GM18870 (cell line): Measurements from ENCODE around the gene PRRX2.

Source experiments
- ATAC-seq: cut with Tn5 transposase; IDR thresholded peaks from one replicate; pipeline ENCODE4 v1.9.1; 2021; ENCODE audit warnings: moderate library complexity; ENCODE audit not compliant: unreplicated experiment

The PRRX2 gene

DNA sequence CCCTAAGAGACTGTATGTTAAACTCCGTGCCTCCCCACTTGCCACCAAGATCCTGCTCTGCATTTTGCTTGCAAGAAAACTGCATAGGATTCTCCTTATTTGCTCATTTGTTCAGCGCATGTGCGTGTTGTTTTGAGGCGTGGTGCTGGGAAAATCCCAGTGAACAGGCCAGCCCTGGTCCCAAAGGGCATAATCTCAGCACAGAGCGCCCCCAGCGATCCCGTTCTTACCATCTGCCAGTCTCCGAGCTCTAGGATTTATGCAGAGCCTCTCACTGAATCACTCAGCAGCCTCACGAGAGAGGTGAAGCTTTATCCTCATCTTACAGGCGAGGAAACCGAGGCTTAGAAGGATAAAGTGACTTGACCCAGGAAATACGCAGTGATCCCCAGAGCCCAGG, 11.5 kb downstream of the PRRX2 start:
- no peak for ATAC-seq

DNA sequence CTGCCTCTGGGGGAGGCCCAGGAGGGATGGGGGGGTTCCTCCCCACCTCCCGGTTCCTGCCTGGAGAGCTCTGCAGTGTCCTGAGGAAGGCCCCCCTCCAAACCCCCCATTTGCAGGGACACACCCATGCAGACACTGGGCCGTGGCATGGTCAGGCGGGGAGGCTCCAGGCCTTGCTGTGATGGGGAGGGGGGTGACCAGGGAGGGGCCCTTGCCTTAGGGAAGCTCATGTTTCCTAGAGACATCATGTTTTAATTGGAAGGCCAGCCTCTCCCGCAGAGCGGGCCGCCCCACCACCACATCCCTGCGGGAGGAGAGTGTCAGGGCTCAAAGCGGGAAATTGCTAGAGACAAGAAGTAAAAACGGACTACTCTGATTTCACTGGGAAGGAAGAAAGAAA, 12.0 kb downstream of the PRRX2 start:
- ATAC-seq = no peak

DNA sequence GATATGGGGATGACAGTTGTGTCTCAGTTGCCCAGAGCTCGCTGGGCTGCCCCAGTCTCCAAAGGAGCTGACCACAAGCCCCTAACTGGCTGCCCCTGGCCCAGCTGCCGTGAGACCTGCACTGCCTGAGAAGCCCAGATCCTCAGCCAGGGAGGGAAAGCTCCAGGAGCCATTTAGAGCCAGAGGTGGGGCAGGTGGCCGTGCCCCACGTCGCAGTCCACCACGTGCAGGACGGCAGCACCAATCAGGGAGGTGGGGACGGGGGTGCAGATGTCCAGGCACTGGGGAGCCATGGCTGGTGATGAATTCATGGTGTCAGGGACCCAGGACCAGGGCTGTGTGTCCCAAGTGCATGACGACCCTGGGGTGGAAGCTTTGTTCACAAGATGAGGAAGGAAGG, 13.4 kb downstream of the PRRX2 start:
- ATAC-seq = no peak

DNA sequence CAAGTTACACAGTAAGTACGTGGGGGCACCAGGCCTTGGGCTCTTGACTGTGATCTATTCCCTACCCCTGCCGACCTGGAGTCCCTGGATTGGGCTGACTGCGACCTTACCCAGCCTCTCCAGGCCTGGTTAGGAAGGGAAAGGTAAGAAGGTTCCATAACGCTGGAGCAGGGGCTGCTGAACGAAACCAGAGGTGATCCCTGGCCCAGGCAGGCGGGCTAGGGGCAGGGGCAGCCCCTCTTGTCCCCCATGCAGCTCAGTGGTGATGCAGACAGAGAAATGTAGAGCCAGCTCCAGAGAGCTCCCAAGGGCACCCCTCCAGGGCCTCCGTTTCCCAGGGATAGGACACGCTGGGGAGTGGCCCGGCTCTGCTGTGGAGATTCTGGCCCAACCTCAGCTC, 14.1 kb downstream of the PRRX2 start:
- ATAC-seq = no peak

DNA sequence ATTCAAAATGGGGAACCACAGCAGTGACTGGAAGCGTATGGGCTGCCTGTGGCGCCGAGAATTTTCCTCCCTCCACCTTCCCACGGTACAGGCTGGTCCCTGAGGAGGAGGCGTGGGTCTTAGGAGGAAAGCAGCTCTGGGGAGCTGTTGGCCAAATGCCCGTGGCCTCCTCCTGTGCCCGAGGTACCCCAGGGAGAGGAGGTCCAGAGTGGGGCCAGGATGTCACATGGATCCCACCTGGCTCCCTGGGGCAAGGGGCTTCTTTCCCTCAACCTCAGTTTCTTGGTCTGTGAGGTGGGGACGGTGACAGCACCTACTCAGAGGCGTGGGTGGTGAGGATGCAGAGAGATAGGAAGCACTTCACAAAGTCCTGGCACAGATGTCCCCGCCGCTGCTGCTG, 16.5 kb downstream of the PRRX2 start:
- ATAC-seq = no peak

DNA sequence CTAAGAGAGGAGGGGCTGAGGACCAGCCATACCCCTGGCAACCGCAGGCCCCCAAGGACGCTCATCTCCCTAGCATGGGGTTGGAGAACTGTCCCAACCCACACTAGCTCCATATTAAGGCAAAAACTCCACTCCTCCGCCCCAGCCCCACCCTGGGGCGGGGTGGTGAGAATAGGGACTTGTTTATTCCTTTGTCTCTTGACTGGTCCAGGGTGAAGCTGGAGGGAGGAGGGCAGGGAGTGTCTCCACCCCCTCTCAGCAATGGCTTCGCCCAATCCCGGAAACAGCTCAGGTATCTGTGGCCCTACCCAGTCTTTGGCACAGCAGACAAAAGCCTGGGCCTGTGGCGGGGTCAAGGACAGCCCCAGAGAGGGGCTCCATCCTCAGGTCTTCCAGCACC, 16.9 kb downstream of the PRRX2 start:
- no peak for ATAC-seq

DNA sequence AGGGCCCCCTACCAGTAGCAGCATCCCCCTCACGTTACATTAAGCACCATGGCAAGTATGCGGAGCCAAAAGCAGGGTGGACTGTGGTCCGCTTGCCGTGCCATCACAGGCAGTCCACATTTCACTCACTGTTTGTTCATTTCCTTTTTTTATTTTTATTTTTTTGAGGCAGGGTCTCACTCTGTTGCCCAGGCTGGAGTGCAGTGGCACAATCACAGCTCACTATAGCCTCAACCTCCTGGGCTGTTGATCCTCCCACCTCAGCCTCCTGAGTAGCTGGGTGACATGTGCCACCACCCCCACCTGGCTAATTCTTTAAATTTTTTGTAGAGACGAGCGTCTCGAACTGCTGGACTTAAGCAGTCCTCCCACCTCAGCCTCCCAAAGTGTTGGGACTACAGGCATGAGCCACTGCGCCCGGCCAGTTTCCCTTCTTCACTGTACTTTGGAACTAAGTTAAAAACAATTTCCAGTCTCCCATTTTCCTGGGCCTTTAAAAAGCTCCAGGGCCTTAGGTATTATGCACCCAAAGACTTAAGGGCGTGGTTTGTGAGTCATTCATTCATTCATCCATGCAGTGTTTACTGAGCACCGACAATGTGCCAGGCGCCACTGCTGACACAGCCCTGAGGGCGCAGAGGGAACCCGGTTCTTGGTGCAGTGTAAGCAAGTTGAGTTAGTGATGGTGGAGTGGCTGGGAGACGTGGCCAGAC, 19.9 kb downstream of the PRRX2 start:
- ATAC-seq = no peak

DNA sequence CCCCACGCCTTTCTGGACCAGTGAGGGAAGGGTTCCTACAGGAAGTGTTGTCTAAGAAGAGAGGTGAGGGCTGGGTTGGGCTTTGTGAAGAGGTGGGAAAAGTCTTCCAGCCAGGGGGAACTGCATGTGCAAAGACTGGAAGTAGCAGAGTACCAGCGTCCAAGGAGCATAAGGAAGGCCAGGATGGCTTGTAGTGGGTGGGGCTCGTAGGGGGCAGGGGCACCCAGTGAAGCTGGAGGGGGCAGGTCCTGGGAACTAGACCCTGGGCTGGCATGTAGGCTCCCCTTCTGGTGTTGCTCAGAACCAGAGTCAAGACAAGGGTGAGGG, 20.4 kb downstream of the PRRX2 start:
- ATAC-seq = no peak

DNA sequence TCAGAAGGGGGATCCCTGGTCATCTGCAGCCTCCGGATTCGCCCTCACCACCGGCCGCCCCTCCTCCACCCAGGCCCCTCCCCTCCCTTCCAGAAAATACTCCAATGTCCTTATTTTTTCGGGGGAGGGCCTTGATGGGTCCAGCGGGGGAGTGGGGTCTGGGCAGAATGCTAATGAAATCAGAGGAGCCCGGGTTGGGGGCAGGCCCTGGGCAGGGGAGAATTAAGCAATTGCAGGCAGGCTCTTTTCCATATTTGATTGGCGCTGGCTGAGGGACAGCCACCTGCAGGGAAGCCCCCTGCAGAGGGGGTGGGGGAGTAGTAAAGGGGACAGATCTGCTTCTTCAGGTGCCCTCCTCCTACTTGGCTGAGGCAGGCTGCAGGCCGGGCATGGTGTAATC, 21.3 kb downstream of the PRRX2 start:
- no peak for ATAC-seq

DNA sequence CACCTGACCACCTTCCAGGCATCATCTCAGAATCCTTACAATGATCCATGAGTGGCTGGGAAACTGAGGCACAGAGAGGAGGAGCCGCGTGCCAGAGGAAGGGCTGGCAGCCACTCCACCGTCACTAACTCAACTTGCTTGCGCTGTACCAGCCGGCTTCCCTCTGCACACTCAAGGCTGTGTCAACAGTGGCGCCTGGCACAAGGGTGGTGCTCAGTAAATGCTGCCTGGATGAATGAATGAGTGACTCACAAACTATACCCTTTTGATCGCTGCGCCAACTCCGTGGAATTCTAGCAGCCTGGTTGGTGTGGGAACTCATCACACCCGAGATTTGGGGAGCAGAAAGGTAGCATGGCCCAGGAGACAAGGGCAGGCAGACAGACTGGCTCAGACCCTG, 21.9 kb downstream of the PRRX2 start:
- ATAC-seq = no peak

DNA sequence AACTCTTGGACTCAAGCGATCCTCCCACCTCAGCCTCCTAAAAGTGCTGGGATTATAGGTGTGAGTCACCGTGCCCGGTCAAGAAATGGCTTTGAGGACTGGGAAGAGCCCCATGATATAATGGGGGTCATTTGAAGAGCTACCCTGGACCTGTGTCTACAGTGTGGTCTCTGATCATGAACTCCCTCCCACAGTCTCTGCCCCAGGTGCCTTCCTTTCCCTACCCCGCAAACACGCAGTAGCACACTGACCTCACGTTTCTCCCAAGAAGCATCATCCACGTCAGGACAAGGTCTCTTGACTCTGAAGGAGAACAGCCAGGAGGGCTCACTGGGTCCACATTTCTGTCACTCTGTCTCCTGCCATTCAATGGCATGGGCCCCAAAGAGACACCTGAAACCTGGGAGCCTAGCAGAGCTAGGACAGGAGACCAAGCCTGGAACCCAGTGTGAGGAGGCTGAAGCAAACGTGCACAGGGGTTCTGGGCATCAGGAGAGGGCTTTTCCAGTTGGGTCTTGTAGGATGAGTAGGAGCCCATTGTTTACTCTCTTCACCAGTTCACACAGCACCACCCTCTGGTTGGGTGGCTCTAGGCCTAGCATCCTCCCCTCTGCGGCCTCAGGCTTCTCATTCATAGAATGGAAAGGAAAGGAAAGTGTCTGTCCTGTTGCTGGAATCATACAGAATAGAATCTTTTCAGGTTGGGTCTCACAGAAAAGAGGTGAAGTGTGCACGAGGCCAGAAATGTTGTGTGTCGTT, 23.0 kb downstream of the PRRX2 start:
- no peak for ATAC-seq

DNA sequence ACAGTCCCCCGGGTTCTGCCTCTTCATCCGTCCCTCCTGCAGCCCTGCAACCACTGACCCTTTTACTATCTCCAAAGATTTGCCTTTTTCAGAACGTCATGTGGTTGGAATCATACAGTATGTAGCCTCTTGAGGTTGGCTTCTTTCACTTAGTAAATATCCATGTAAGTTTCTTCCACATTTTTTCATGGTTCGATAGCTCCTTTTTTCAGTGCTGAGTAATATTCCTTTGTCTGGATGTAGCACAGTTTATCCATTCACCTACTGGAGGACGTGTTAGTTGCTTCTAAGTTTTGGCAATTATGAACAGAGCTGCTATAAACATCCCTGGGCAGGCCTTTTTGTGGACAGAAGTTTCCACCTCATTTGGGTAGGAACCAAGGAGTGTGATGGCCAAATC, 27.1 kb downstream of the PRRX2 start:
- ATAC-seq = no peak

DNA sequence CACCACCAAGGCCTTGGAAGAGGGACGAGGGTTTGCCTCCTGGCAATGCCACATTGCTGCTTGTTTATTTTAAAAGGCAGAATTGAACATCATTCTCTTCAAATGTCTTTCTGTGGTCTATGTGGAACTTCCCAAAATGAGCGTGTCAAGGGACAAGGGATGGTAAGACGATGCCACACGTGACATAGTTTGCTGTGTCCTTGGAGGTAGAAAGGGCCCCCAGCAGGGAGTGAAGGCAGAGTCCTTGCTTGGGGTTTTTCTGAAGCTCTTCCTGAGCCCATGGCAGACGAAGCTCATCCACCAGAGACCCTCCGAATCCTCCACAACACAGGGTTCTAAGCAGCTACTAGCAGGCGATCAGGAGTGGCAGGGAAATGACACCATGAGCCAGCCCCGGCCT, 28.3 kb downstream of the PRRX2 start:
- ATAC-seq = no peak

DNA sequence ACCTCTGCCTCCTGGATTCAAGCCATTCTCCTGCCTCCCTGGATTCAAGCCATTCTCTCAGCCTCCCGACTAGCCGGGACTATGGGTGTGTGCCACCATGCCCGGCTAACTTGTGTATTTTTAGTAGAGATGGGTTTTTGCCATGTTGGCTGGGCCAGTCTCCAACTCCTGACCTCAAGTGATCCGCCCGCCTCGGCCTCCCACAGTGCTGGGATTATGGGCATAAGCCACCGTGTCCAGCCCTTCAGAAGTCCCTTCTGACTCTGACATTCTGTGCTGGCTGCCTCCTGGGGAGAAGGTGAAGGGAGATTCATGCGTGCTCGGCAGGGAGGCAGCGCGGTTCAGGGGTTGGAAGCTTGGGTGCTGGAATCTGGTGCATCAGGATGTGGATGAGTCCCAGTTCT, 28.8 kb downstream of the PRRX2 start:
- ATAC-seq = no peak

DNA sequence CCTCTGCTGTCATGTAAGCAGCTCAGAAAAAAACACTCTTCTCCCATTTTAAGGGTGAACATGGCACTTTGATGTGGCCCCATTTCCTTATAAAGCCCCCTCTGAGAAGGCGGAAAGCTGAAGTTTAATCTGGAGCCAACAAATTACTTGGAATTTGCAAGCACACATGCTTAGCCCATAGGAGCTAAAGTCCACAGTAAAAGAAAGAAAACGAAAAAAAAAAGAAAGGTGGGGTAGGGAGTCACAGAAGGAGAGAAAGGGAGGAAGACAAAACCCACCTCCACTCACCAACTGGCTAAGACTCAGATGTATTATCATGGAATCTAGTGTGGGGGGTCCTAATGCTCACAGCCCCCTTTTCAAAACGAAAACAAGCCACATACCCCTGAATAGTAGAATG, 30.4 kb downstream of the PRRX2 start:
- no peak for ATAC-seq

DNA sequence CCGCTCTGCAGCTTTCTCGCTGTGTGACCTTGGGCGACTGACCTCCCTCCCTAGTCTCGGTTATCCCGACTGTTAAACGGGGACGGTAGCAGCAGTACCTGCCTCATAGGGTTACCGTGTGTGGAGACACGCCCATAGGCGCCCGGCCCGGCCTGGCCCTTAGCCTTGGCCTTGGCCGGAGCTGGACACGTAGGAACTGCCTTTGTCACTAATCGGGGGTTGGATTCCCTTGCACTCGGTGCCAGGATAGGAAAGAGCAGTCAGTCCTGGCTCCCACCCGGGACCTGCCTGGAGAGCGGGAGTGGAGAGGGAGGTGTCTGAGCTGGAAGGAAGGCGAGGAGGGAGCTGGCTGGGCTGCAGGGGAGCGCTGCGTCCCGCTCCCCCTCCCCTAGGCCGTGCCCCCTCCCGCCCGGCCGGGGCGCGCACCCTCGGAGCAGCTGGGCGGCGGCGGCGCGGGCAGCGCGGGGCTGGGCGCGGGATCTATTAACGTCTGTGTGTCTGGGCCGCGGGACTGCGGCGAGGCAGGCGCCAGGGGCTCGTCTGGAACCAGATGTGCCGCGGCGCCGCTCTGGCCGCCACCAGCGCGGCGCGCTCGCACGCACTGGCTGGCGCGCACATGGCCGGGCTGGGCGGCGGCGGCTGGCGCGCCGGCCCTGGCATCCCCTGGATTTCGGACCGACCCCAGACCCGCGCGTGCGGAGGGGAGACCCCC, 31.7 kb downstream of the PRRX2 start:
- no peak for ATAC-seq

DNA sequence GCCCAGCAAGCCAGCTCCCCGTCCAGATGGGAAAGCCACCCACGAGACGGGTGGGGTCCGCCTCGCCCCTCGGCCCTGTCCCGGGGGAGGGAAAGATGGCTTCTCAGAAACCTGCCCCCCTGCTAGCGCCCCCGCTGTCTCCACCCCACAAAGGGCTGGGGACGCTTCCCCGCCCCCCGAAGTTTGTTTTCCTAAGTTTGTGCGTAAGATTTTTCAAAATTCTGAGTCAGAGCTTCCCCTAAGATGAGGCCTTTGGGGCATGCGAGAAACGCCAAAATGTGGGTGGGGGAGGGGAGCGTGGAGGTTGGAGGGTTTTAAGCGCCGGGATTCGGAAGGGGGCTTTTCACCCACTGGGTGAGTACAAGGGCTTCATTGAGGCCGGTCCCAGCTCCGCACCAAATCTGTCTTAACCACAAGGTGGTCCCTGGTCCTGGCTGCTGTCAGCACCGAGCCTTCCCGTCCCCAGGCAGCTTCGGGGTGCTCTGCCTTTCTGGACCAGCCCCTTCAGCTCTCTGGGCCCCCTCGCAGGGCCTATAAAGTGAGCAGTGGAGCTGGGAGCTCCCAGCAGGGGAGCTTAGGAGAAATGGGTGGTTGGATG, 32.3 kb downstream of the PRRX2 start:
- no peak for ATAC-seq

DNA sequence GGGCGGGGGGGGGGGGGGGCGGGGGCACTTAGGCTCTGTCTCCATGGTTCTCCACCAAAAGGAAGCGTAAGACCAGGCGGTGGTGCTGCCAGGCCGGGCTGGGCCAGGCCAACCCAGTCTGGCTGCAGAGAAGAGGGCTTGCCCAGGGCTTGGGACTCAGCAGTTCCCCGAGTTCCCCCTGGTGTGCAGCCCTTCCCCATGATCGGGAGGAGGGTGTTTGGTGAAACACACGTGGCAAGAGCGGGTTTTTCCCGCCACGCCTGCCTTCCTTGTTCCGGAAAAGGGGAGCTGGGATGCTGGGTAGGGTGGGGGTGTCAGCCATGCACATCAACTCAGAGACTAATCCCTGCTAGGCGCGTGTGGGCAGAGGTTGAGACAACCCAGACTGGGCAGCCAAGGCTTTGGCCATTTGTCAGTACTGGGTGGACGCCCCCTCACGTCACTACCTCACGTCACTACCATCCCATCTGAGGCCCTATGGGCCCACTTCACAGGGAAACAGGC, 32.9 kb downstream of the PRRX2 start:
- no peak for ATAC-seq

DNA sequence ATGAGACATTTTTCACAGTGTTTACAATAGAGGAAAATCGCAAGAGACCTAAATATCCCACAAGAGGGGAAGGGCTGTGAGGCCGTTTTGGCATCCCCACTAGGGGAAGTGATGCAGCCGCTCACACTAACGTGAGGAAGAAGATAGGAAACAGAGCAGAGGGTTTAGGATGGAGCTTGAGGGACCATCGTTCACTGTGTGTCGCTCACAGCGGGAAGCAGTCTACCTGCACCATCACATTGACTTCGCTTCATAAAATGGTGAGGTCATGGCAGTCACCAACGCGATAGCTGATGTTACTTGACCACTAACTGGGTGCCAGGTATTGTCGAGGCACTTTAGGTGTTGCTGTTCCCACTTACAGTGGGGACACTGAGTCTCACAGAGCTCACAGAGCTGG, 35.6 kb downstream of the PRRX2 start:
- no peak for ATAC-seq

DNA sequence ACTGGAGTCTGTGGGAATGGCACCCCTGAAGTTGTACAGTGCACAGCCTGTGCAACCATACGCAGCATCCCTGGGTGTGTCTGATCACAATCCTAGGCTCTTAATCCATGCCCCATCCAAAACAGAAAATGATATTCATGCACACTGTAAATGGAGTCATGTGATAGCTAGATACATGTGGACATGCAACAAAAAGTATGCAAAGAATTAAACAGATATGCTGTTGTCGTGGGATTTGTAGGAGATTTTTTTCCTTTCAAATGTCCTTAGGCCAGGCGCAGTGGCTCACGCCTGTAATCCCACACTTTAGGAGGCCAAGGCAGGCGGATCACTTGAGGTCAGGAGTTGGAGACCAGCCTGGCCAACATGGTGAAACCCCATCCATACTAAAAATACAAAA, 36.1 kb downstream of the PRRX2 start:
- ATAC-seq = no peak

DNA sequence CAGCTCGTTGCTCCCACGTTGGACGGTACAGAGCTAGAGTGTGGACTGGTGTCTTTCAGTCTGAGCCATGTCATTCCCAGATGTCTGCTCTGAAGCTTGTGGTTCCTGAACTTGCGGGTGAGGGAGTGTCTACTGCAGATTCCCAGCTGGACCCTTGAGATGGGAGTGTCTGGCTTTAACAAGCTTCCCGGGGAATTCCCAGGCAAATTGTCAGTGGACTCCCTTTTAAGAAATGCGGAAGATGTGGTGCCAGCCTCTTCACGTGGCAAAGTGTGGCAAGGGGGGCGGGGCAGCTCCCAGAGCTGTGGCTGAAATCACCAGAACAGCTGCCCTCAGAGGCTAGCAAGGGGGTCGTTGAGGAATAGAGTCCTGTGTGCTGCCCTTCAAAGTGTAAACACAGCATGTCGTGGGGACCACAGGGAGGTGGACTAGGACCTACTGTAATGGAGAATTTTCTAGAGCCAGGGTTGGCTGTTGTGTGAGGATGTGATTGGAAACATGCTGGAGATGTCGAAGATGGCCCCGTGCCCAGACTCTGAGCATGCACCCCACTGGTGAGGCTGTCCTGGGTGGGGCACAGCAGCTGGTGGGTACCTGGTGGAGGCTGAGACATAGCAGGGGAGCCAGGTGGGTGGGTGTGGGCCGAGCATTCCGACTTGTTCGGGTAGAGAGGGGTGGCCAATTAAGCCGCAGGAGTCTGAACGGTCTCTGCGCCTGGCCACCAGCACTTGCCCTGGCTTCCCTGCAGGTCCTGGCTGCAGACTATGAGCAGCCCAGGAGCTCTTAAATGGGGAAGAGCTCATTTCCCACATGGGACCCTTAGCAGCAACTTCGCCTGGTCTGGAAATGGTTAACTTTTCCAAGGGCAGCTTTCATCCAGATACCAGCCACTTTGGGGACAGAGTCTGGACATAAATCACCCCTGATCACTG, 37.4 kb downstream of the PRRX2 start:
- ATAC-seq = no peak
